KOPT-K1 (cell line): Measurements from ENCODE around the gene EZR.

Source experiments
- H3K27ac ChIP-seq: fragments of 200-600 bp; sonication (generic); 2 replicates; pipeline ENCODE4 v1.5.1; 2016; ENCODE audit warnings: antibody characterized with exemption, mild to moderate bottlenecking, low read depth, low read length; ENCODE audit not compliant: poor library complexity, severe bottlenecking
- H3K36me3 ChIP-seq: fragments of 200-600 bp; sonication (generic); 2 replicates; pipeline ENCODE4 v1.5.1; 2017; ENCODE audit warnings: antibody characterized with exemption, mild to moderate bottlenecking, low read length, moderate library complexity; ENCODE audit not compliant: insufficient read depth
- H3K9me3 ChIP-seq: fragments of 200-600 bp; sonication (generic); 2 replicates; pipeline ENCODE4 v1.5.1; 2017; ENCODE audit warnings: antibody characterized with exemption, low read length, mild to moderate bottlenecking; ENCODE audit not compliant: insufficient read depth, poor library complexity, severe bottlenecking

Gene EZR

DNA sequence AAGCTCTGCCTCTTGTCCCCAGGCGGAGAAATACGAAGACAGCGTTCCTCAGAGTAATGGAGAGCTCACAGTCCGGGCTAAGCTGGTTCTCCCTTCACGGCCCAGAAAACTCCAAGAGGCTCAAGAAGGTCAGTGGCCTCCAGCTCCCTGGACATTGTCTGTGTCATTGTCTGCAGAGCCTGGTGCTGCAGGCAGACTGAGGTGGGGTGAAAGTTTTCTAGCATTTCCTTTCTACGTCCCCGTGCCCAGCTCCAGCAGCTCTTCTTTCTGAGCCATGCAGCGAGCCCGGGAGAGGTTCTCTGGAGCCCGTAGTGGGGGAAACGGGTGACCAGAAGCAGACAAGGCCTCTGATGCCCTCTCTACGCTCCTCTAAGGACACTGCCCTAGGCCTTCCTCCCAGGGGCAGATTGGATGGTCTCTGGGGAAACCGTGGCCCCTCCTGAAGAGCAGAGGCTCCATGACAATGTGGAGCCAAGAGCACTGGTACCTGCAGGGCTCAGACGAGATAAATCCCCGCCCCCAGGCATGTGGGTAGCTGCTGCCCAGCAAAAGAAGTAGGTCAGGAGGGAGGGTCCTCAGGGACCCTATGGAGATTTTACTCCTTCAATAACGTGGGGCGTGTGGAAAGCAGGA, 58.4 kb downstream of the EZR start:
- no peaks in the 10 kb centered on the region for H3K9me3 ChIP-seq
- H3K27ac ChIP-seq: no peak overlapping the region
- H3K36me3 ChIP-seq: peaks cover 18% of the 10 kb centered on the region

DNA sequence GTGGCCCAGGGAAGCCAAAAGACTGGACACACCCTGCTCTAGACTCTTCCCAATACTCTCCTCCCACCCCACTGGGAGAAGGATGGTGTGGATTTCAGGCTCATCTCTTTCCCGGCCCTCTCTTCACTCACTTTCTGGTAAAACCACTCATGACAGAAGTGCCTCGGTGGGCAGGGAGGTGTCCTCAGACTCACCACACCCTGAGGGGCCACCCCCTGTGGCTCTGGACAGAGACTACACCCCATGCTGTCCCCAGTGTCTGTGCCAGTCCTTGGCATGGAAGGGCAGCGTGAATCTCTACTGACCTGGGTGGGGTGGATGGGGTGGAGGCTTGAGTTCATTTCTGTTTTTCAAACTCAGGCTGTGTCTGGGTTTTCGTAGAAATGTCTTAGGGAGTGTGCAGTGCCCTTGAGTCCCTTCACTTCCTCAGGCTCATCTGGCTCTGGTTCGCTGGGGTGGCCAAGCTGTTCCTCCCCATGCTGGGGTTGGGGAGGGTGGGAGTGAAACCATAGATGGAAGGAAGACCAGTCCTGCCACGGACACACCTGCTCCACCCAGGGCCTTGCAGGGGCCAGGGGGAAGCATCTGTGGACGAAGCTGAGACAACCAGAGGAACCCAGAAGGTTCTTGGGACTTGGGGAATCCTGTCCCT, 59.1 kb downstream of the EZR start:
- no peak overlapping the region for H3K27ac ChIP-seq
- H3K9me3 ChIP-seq: no peaks in the 10 kb centered on the region
- peaks cover 11% of the 10 kb centered on the region for H3K36me3 ChIP-seq

DNA sequence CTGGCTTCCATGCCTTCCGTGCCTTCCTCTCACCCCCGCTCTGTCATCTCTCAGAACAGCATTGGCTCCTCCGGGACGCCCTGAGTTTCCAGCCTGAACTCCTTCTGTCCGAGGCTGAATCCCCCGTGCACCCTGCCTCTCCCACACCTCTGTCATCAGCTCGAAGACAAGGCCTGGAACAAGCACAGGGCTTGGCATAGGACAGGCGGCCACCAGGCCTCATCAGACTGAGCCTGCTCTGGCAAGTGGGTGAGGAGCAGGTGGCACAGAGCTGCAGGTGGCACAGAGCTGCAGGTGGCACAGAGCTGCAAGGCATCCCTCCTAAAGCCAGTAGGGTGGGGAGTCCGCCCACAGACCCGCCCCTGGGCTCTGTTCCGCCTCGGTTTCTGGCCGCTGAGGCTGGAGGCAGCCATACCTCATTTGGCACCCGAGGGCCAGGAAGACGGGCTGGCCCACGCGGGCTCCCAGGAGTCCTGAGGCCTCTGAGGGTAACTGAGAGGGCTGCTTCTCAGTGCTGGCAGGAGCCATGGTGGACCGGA, 60.2 kb downstream of the EZR start:
- H3K27ac ChIP-seq: no peak overlapping the region
- H3K36me3 ChIP-seq: peaks cover under 1% of the 10 kb centered on the region; the same call in 1 of the 2 replicates
- H3K9me3 ChIP-seq: no peaks in the 10 kb centered on the region

DNA sequence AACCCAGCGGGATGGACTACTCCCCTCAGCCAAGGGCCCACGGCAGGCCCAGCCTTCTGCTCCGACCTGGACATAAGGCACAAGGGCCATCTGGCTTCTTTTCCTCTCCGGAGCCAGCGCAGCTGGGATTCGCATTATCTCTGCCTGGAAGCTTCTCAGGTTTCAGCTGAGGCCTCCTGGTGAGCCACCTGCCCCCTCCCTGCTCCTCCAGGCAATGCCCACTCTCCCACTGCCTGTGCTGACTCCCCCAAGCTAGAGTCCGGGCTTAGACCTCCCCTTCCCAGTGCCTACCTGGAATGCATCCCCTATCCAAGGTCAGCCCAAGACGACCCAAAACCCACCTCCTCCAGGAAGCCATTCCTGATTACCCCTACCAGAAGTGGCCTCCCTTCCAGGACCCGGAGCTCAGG, 60.7 kb downstream of the EZR start:
- Histone ChIP-seq H3K36me3 (no peaks in the 10 kb centered on the region), H3K27ac (no peak overlapping the region), H3K9me3 (no peaks in the 10 kb centered on the region)

DNA sequence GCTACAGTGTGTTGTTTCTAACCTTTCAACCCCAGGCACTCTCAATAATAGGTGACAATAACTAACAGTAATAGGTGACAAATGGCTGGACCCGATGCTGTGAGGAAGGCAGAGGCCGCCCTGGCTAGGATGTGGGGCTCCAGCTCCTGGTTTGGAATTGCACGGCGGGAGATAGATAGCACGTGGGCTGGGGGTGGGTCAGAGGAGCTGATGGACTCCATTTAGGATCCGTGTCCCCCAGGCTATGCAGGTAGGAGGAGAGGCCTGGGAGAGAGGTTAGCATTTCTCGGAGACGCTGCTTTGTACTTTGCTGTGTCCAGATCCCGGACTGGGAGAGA, 61.4 kb downstream of the EZR start:
- Histone ChIP-seq H3K27ac (no peak overlapping the region), H3K36me3 (no peaks in the 10 kb centered on the region), H3K9me3 (no peaks in the 10 kb centered on the region)

DNA sequence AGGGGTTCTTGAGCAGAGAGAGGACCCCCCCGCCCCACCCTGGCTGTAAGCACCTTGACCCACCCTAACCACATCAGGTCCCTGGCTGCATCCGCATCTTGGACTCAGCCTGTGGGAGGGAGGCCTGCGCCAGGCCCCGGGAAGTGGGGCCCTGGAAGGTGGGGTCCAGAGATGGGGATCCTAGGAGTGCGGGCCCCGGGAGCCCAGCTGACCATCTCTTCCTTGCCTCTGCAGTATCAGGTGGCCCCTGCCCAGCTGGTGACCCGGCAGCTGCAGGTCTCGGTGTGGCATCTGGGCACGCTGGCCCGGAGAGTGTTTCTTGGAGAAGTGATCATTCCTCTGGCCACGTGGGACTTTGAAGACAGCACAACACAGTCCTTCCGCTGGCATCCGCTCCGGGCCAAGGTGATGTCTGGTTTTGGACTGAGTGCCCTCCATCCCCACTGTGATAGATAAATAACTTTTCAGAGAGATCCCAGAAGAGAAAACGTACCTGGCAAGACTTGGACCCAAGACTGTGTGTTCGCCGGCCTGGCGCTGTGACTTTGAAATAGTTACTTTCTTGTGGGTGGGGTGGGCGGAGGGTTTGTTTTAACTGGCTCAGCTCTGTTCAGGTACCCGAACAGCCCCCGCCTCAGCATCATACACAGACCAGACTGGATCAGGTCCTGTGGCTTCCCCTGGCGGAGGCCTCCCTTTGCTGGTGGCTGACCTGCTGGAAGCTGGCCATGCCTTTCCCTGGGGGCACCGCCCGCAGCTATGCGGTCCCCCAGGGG, 62.0 kb downstream of the EZR start:
- Histone ChIP-seq H3K9me3 (no peaks in the 10 kb centered on the region), H3K27ac (no peak overlapping the region), H3K36me3 (no peaks in the 10 kb centered on the region)

DNA sequence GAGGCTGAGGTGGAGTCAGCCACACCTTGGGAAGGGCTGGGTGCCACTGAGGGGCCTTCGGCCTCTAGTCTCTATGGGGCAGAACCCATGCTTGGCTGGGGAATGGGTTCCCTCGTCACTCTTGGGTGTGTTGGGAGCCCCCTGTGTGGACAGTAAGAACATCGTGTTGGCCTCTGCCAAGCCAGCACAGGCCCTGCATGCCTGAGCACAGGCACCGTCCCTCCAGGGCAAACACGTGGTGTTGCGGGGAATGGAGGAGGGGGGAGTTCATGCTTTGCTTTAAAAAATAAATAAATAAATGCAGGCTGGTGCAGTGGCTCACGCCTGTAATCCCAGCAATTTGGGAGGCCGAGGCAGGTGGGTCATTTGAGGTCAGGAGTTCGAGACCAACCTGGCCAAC, 63.0 kb downstream of the EZR start:
- no peak overlapping the region for H3K27ac ChIP-seq
- no peaks in the 10 kb centered on the region for H3K36me3 ChIP-seq
- no peaks in the 10 kb centered on the region for H3K9me3 ChIP-seq

DNA sequence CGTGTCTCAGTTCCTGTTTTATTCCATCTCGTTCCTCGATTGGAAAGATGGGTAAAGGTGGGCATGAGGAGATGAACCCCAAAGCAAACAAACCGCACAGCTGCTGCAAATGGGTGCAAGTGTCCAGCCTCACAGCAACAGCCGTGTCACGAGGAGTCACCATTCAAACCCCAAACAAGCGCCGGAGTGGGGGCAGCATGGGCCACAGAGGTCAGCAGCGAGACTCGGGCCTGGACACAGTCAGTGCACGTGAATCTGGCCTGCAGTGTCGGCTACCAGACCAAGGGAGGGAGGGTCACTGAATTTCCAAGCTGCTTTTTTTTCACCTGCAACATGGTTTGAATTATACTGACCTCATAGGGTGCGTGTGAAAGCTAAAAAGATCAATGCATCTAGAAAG, 63.5 kb downstream of the EZR start:
- Histone ChIP-seq H3K36me3 (no peaks in the 10 kb centered on the region), H3K9me3 (no peaks in the 10 kb centered on the region), H3K27ac (no peak overlapping the region)

DNA sequence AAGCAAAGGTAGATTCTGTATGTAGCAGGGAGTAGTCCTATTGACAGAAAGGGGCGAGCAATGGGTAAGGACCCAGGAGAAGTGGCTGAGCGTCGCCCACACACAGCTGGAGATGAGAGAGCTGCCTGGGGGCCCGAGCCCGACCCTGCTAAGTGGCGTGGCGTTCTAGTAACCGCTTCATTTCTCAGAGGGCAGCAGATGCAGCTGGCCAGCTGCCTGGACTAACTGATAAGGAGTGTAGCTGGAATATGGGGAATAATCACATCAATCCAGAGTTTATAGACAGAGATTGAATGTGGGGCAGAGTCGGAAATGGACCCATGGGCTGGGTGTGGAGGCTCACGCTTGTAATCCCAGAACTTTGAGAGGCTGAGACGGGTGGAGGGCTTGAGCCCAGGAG, 64.4 kb downstream of the EZR start:
- no peaks in the 10 kb centered on the region for H3K36me3 ChIP-seq
- H3K9me3 ChIP-seq: no peaks in the 10 kb centered on the region
- H3K27ac ChIP-seq: no peak overlapping the region

DNA sequence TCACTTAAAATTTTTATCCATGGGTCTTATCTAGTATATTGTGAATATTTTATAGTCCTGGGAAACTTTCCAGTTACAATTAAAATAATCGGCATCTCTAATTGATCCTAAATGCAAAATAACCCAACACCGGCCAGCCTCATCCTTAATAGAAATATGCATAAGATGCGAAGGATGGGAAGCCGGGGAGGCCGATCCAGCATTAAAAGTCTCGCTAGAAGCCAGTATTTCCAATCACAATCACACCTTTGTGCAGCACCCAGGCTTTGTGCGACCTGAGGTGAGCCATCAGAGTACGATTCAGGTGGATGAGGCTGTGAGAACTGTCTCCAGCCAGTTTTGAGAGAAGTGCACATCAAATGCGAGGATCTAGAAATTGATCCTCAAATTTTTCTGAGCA, 65.4 kb downstream of the EZR start:
- Histone ChIP-seq H3K36me3 (no peaks in the 10 kb centered on the region), H3K27ac (no peak overlapping the region), H3K9me3 (no peaks in the 10 kb centered on the region)

DNA sequence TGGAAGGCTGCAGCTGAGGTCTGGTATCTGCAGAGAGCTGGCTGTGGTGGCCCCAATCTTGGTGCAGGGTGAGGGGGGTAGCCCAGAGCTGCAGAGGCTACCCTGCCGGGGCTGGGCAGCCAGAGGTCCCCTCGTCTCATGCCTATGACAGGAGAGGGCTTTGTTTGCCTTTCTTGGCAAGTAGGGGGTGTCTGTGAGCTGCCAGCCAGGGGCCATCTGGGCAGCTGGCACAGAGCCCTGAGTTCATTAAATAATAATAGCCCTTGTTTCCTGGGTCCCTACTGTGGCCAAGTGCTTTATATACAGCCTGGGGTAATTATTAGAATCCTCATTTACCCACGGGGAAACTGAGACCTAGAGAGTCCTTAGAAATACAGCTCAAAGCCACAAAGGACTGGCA, 66.6 kb downstream of the EZR start:
- Histone ChIP-seq H3K36me3 (no peaks in the 10 kb centered on the region), H3K27ac (no peak overlapping the region), H3K9me3 (no peaks in the 10 kb centered on the region)

DNA sequence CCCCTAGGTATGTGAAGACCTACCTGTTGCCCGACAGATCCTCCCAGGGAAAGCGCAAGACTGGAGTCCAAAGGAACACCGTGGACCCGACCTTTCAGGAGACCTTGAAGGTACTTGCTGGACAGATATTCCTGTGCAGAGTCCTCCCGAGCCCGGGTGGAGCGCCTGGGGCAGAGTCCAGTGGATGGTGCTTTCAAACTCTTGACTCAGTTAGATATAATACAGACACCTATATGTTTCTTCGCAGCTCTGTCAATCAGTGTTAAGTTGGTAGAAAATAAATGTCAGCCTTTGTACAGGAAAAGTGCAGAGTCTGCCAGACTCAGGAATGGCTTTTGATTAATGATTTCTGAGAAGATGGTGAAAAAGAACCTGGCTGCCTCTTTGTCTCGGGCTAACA, 67.2 kb downstream of the EZR start:
- no peaks in the 10 kb centered on the region for H3K9me3 ChIP-seq
- no peaks in the 10 kb centered on the region for H3K36me3 ChIP-seq
- H3K27ac ChIP-seq: no peak overlapping the region

DNA sequence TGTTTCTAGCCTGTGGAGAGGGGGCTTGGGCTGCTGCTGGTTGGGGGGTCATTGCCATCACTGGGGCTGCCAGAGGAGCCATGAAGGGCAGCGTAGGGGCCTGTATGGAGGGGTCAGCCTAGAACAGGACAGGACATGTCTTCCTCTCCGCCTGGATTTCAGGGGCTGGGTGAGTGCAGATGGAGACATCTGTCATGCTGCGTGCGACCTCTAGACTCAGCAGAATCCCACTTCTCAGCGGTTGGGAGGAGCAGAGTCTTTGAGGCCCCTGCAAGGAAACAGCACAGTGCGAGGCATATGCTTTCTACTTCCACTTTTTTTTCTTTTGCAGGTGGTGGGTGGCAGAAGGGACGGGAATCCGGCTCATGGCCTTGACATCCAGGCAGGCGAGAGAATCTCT, 67.9 kb downstream of the EZR start:
- Histone ChIP-seq H3K36me3 (no peaks in the 10 kb centered on the region), H3K27ac (no peak overlapping the region), H3K9me3 (no peaks in the 10 kb centered on the region)

DNA sequence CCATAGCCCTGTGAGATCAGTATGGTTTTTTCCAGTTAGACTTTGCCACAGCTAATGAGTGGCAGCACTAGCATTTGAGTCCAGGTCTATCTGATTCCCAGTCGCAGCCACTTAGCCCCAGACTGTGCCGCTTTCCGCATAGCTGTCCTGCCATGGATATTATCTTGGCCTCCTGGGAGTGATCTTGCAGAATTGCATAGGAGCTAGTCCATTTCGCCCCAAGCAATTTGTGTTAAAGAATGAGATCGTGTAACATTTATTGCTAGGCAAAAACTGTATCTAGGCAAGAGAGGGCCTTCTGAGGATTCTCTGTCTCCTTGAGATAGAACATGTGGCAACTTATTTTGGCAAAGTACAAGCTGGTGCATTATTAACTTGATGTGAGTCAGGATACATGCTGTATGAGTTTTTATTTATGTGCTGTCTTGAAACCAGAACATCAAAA, 74.2 kb downstream of the EZR start:
- no peak overlapping the region for H3K27ac ChIP-seq
- no peaks in the 10 kb centered on the region for H3K36me3 ChIP-seq
- H3K9me3 ChIP-seq: no peaks in the 10 kb centered on the region

DNA sequence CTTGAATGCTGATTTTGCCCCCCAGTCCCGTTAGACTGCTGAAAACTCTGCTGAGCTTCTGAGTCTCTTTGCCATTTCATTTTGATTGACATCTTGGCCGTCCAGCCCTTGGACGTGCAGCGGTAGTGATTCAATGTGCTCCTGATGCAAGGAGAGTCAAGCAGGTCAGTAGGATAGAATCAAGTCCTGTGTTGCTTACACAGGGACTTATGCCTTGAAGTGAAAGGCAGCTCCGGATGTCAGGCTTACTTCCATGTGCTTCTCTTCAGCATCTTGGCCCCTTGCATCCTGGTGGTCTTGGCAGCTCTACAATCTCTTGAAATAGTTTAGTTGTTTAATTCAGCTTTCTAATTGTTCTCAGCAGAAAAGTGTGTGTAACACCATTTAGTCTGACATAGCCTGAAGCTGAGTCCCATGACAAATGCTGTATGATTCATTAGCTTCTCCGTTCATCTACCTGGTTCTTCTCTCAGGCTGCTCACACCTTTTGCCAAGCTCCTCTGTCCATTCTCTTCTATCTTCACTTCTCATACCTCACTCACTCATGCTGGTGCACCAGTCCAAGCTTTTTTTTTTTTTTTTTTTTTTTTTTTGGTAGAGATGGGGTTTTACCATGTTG, 76.0 kb downstream of the EZR start:
- Histone ChIP-seq H3K36me3 (no peaks in the 10 kb centered on the region), H3K9me3 (peaks cover 12% of the 10 kb centered on the region), H3K27ac (no peak overlapping the region)
